KBM-7 (cell line): Measurements from ENCODE around the gene KIF13A.
"Not testable (repeated sequence)": the region's sequence is repeated elsewhere in the genome, so short reads cannot be mapped to it uniquely, and the experiment has no call there.

ENCODE experiments used
- DNase-seq: peaks from one replicate; pipeline ENCODE4 v3.0.0-alpha.2; 2015
- in situ Hi-C: fragments of 300-500 bp; cut with MboI; formaldehyde crosslinking; loops from 2 replicates; pipeline ENCODE4 v1.14.3; 2020; ENCODE audit warnings: low sequenced_read_pairs, low pct_unique_long_range_greater_than_20kb, mixed read lengths

KIF13A gene

DNA sequence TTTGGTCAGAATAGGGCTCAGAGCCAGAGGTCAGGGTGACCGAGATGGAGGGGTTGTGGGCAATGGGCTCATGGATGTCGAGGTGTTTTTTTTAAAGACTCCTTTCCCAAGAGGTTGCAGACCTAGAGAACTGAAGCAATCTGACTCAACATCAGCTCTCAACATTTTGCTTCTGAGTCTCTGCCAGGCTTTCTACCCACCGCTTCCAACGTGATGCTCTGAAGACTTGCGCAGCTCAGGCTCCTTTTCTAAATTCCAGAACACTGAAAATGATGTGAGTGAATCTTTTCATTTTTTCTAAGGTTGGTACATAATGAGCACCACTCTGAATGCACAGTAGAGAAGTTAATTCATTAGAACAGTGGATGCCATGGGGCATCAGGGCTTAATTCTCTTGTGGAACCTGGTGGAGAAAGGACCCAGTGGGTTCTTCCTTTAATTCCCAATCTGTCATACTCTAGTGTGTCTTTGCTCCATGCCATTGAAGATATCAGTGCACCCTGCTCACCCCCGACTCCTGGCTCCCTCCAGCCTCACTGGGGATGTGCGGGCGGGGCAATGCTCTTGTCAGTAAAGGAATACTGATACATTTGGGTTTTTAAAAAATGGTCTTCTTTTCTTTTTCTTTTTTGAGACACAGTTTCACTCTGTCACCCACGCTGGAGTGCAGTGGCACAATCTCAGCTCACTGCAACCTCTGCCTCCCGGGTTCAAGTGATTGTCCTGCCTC, 17.0 kb upstream of the KIF13A start:
- in situ Hi-C loops = no loop called here
- no peak for DNase-seq

DNA sequence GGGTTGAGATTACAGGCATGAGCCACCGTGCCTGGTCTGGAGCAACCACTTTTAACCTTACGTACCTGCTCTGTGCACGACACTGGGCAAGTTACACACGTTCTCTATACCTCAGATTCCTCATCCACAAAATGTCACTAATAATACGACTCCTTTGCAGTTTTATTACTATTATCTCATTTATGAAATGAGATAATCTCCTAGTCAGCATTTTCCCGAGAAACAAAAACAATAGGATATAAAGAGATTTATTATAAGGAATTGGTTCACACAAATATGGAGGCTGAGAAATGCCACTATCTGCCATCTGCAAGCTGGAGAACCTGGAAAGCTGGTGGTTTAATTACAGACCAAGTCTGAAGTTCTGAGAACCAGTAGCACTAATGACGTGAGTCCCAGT, 12.0 kb upstream of the KIF13A start:
- no peak for DNase-seq
- in situ Hi-C loops = no loop called here

DNA sequence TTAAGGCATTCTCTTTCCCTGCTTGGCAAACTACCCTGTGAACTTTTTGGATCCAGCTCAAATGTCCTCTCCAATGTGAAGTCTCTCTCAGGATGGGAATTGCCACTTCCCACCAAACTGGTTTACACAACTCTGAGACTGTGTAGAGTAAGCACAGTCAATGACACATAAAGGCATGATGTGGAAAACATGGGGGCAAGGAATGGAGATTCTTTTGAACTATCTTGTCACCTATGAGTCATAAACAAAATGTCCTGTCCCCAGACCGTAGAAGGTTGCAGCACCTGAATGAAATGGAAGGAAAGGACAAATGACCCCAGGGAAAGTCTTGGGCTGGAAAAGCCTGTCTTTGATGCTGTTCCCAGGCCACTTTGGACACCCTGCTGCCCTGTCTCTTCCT, 11.0 kb upstream of the KIF13A start:
- in situ Hi-C loops = no loop called here
- no peak for DNase-seq

DNA sequence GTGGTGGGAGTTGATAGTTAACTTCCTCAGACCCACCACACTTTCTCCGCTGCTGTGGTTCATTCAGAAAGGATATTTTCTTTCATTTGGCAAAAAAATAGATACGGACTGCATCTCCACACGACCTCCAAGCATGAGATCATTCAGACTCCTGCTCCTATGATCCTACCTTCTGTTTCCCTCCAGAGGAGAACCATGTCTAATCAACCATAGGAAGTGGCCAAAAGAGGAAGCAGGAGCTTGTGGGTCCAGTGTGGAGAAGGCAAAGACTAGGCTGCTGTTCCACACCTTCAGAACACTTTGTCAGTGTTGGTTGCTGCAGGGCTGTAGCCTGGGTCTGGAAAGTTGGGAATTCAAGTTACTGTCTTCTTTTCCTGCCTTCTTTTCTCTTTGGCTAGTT, 10.6 kb upstream of the KIF13A start:
- in situ Hi-C loops = no loop called here

DNA sequence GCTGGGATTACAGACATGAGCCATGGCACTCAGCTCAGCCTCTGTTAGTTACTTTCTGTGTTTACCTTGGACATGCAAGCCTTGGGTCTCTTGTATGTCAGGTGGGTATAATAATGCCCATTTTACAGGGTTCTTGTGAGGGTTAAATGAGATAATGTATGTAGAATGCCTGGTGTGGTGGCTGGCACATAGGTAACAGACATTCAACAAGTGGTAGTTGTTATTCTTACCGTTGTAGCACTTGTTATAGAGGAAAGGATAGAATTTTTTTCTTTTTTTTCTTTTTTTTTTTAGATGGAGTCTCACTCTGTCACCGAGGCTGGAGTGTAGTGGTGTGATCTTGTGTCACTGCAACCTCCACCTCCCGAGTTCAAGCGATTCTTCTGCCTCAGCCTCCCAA, 8.0 kb upstream of the KIF13A start:
- DNase-seq = no peak
- in situ Hi-C loops = no loop called here

More for the DNA sequence above, 10.6 kb upstream of the KIF13A start:
- peak; percentile 70 for DNase-seq

DNA sequence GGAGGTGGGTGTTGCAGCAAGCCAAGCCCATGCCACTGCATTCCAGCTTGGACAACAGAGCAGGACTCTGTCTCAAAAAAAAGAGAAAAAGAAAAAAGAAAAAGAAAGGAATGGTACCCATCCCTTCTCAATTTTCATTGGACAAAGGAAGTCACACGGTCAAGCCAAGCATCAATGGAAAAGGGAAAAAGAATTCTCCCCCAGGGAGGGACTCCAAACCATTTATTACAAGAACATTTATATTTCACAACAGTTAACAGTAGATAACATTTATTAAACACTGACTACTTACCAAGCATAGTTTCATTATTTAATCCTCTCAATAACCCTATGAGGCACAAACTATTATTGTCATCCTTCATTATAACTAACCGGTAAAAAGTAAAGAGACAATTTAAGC, 6.6 kb upstream of the KIF13A start:
- in situ Hi-C loops = no loop called here
- DNase-seq = no peak

DNA sequence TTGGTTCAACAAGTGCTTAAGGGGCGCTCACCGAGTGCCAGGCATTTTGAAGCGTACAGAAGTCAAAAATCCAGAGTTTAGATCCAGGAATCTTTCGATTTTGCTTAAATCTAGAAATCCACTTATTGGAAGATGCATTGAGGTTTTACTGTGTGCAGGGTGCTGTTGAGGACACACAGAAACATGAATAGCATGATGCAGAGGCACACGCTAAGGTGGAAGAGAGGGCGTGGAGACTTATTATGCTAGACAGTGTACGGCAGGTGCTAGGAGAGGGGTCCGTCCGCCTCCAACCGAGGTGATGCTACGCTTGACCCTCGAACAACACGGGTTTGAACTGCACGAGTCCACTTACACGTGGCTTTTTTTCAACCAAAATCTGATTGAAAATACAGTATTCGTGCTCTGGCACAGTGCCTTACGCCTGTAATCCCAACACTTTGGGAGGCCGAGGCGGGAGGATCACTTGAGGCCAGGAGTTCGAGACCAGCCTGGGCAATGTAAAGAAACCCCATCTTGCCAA, 1.0 kb upstream of the KIF13A start:
- in situ Hi-C loops = no loop called here
- DNase-seq = no peak

DNA sequence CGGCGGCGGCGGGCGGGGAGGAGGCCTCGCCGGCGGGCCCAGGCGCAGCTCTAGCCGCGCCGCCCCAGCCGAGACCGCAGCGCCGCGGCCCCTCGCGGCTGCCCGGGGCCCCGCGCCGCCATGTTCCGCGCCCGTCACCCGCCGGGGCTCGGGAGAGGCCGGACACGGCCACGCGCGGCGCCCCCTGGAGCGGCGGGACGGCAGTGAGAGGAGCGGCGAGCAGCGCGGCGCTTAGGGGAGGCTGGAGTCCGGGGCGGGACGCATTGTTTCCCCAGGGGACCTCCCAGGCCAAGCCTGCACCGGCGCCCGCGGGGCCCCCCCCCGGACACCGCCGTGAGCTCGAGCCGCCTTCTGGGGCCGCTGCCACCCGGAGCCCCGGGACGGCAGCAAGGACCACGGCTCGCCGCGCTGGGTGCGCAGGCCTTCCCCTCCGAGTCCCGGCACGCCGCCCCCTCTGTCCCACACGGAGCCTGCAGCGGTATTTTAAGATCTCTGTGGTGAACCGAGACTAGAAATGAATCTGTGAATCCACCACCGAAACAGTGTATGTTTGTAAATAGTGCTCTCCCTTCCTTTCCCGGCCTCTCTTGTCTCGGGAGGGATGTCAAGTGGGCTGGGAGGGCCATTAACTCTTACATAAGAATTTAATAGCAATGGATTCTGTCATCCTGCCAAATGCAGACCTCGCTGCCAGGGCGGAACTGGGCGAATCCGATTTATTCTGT, 424 bp upstream of the KIF13A start:
- in situ Hi-C loops = no loop called here
- DNase-seq = peak; percentile 75

DNA sequence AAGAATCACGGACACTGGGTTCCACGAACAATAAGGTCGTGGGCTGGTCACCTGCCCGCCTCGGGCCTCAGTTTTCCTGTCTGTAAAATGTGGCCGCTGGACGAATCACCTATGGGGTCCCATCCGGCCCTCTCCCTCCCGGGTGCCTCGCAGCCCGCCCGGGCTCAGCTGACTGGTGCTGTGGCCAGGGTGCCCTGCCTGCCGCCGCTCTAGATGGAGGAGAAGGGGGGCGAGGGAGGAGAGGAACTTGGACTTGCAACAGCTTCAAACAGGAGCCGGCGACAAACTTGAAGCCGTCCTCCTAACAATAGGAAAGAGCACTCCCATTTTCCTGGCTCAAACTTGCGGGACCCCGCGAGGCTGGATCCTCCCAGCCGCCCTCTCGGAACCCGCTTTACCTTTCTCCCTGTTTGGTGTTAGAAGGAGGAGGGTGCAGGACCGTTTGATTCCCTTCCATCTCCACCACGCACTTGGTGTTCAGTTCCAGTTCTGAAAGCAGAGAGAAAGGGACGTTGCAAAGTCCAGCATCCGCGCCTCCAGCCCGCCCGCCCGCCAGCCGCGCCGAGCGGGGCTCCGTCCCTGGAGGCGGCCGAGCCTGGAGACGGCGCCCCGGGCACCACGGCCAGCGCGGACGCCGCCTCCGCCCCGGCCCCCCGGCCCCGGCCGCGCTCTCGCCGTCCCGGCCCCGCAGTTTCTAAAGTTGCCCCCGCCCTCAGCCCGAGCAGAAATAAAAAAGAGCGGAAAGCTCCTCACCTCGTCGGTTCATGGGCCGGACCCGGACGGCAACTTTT, 584 bp downstream of the KIF13A start:
- in situ Hi-C loops = no loop called here
- DNase-seq = peak; percentile 69

DNA sequence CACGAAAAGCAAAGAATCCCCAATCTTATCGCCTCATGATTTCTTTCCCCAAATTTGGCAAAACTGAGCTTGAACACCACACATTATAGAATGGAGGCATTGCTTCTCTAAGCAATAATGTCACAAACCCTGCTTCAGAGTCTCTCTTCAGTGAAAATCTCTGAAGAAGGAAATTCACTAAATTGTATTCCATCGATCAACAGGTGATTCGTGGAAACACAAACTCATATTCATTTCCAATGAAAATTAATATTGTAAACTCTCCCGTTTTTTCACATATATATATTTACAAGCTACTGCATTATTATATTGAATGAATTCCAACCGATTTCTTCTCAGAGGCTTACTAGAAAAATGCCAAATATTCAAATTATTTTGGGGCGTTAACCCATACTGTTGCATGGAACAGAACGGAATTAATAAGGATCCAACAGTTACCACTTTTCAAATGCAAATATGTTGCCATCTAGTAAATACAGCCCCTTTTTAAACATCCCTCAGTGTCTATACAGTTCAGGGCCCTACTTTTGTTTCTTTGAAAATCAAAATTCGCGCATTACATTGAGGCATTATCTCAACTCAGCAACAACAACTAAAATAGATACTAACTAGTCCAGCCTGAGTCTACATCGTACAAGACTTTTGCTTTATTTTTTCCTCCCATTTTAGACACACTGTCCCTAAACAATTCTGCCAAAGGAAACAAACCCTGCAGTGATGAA, 1.3 kb downstream of the KIF13A start:
- in situ Hi-C loops = no loop called here
- DNase-seq = no peak

DNA sequence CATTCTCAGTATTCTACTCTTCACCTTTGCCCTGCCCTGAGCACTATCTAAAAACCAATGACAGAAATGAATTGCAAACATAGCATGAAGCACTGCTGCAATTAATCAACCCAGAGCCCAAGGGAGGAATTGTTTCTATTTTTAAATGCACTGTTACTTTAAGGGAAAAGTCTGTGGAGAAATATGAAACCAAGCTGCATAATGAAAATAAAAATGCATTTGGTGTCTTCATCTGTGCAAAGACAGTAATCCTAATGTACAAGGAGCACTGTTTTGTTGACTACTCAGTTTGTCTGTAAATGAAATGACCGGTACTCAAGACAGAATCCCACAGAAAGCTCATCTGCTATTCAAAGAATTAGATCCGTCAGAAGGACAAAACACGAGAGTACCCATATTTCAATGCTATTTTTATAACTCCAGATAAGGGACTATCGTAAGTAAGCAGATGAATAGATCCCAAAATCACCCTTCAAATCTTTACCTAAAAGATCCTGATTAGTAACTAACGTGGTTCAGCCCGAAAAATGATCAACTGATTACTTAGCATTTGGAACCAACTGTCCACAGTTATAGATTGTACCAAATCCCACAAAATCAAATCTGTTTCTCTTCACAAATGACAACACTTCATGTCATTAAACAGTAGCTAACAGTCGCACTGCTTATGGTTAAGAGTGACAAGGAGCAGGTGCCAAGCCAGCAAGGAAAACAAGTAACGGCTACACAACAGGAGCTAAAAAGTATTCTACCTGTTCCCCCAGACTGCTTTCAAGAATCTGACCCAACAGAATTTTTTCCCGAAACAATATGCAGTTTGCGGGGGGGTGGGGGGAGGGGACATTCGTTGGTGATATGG, 2.4 kb downstream of the KIF13A start:
- no peak for DNase-seq
- in situ Hi-C loops = no loop called here

DNA sequence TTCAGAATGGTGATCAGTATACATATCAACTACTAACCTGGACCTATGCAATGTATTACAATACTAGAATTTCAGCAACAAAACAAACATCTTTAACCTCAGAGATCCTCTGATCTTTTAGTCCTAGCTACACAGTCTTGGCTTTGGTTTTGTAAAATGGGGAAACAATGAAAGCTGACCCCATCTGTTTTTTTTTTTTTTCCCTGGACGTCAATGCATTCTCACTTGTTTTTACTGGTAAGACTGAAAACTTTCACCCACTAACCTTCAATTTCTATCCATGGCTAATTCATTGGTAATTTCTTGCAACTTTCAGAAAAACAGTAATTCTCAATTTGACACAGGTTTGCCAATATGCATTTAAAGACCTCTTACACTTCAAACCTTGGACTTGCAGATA, 3.0 kb downstream of the KIF13A start:
- in situ Hi-C loops = no loop called here

DNA sequence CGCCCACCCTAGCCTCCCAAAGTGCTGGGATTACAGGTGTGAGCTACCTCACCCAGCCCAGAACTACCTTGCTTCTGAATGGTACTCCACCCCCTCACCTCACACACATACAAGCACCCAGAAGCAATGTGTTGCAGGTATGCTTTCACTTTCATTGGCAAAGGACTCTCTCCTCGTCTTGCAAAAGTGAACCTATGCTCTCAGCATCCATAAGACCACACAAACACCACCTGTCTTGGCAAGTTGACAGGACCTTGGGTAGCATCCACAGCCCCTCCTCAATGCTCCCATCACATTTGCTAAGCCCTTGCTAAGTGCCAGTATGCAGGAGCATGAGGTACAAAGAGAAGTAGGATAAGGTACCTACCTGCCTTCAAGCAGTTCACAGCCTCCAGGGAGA, 3.7 kb downstream of the KIF13A start:
- in situ Hi-C loops = no loop called here
- no peak for DNase-seq

More for the DNA sequence above, 3.0 kb downstream of the KIF13A start:
- DNase-seq = no peak

DNA sequence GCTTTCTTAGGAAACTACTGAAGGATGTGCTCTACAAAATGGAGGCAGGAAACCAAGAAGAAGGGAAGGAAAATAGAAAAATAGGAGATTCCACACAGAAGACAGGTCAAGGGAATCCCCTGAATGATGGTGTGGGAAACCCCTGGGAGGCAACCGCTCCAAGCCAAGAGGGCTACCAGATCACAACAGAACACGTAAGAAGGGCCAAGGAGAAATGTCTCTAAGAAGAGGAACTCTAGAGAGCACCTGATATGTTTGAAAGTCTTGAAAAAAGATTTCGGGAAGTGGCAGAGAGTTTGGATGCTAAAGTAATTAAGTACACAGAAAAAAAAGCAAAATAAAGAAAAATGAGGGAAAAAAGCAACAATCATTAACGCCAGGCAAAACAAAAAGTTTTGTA, 7.1 kb downstream of the KIF13A start:
- DNase-seq = peak; percentile 41
- in situ Hi-C loops = no loop called here

DNA sequence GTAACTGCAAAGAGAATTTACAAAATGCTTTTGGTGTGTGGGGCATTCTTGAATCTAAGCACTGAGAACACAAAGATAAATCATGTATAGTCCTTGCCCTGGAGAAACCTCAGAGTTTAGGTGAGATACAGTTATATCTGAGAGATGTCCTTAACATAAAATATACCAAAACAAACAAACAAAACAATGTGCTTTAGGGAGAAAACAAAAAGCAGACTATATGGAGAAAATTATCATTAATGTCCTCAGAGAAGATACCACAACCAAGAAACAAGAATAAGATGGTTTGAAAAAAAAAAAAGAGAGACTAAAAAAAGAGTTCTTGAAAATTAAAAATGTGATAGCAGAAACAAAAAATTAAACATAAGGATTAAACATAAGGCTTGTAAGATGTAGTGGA, 8.0 kb downstream of the KIF13A start:
- in situ Hi-C loops = no loop called here

DNA sequence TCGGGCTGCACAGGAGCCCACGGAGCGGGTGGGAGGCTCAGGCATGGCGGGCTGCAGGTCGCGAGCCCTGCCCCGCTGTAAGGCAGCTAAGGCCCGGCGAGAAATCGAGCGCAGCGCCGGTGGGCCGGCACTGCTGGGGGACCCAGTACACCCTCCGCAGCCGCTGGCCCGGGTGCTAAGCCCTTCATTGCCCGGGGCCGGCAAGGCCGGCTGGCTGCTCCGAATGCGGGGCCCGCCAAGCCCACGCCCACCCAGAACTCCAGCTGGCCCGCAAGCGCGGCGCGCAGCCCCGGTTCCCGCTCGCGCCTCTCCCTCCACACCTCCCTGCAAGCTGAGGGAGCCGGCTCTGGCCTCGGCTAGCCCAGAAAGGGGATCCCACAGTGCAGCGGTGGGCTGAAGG, 11.2 kb downstream of the KIF13A start:
- DNase-seq, in situ Hi-C loops: not testable (repeated sequence)

More for the DNA sequence above, 8.0 kb downstream of the KIF13A start:
- no peak for DNase-seq

DNA sequence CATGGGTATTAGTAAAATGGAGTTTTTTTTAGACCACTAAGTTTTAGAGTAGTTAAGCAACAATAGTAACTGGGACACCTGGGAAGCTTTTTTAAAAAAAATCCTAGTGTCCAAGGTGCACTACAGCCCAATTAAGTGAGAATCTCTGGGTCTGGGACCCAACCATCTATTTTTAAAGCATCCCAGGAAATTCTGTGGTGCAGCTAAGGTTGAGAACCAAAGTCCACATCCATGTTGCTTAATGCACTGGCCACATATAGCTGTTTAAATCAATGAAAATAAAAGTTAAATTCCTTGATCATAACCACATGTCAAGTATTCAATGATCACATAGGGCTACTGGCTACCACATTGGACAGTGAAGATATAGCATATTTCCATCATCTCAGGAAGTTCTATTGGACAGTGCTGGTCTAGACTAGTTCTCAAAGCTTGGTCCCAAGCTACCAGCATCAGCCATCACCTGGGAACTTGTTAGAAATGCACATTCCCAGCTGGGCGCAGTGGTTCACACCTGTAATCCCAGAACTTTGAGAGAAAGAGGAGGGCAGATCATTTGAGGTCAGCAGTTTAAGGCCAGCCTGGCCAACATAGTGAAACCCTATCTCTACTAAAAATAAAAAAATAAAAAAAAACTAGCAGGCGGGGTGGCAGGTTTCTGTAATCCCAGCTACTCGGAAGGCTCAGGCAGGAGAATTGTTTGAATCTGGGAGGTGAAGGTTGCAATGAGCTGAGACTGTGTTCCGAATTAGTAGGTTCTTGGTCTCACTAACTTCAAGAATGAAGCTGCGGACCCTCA, 12.7 kb downstream of the KIF13A start:
- DNase-seq = no peak
- in situ Hi-C loops = no loop called here
